GM12801 (cell line): ENCODE measurements around the gene C5AR2.

ENCODE experiments used
- TF ChIP-seq, protein P1 (sequence below): IDR thresholded peaks from one replicate; pipeline ENCODE4 v1.5.1; 2011; ENCODE audit warnings: control low read depth; ENCODE audit not compliant: insufficient read length; ENCODE audit errors: extremely low read depth

Gene C5AR2

DNA sequence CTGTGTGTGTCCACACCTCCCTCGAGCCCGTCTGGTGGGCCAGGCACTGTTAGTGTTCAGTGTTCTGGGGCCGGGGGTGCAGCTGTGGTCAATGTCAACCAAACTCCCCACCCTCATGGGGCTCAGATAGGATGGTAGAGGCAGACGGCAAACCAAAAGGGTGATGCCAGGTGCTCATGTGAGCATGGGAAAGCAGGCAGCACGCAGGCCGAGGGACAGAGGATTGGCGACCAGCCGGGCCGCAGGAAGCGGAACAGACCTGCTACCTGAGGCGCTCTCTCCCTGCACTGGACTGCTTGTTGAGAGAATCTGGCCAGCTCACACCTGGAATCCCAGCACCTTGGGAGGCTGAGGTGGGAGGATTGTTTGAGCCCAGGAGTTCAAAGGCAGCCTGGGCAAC lies 46.3 kb downstream of the C5AR2 start:
- TF ChIP-seq, protein P1, sequence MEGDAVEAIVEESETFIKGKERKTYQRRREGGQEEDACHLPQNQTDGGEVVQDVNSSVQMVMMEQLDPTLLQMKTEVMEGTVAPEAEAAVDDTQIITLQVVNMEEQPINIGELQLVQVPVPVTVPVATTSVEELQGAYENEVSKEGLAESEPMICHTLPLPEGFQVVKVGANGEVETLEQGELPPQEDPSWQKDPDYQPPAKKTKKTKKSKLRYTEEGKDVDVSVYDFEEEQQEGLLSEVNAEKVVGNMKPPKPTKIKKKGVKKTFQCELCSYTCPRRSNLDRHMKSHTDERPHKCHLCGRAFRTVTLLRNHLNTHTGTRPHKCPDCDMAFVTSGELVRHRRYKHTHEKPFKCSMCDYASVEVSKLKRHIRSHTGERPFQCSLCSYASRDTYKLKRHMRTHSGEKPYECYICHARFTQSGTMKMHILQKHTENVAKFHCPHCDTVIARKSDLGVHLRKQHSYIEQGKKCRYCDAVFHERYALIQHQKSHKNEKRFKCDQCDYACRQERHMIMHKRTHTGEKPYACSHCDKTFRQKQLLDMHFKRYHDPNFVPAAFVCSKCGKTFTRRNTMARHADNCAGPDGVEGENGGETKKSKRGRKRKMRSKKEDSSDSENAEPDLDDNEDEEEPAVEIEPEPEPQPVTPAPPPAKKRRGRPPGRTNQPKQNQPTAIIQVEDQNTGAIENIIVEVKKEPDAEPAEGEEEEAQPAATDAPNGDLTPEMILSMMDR: no peak

DNA sequence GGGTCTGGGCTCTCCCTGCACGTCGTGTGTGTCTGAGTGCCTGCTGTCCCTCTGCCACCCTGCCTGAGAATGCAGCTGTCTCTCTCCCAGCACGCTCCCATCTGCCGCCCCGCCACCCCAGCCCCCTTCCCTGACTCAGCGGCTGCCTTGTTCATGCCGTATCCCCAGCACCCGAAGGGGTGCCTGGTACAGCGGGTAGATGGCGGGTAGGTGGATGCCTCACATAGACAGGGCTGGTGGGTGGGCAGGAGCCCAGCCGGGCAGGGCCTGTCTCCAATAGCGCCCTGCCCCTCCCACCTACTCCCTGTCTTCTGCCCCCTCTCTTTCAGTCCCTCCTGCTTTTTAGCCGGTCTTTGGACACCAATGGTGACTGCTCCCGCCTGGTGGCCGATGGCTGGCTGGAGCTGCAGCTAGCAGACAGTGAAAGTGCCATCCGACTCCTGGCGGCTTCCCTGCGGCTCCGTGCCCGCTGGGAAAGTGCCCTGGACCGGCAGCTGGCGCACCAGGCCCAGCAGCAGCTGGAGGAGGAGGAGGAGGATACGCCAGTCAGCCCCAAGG lies 47.5 kb downstream of the C5AR2 start:
- TF ChIP-seq, protein P1: no peak

DNA sequence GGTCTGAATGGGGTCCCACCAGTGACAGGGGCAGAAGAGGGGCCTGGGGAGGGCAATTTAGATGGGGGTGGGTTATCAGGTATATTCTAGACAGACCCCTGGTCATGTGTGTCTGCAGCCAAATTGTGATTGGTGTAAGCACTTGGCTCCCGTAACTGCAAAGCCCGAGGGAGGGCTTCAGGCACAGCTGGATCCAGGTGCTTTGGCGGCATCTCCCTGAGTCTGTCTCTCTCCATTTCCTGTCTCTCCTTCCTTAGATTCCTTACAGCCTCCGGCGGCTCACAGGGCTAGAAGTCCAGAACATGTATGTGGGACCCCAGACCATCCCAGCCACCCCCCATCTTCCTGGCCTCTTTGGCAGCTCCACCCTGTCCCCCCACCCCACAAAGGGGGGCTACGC lies 48.6 kb downstream of the C5AR2 start:
- TF ChIP-seq, protein P1: no peak

DNA sequence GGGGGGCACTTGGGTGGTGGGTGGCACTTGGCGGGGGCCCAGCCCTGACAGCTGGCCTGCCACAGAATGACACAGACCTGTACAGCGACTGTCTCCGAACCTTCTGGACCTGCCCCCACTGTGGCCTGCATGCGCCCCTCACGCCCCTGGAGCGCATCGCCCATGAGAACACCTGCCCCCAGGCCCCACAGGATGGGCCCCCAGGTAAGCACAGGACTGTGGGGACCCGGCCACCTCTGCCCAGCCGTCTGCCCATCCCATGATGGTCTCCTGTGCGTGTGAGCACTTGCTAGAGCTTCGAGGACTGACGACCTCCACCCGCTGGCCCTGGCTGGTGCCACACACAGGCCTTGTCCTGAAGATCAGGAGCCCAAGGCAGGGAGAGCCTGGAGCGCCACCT lies 49.1 kb downstream of the C5AR2 start:
- TF ChIP-seq, protein P1: no peak

DNA sequence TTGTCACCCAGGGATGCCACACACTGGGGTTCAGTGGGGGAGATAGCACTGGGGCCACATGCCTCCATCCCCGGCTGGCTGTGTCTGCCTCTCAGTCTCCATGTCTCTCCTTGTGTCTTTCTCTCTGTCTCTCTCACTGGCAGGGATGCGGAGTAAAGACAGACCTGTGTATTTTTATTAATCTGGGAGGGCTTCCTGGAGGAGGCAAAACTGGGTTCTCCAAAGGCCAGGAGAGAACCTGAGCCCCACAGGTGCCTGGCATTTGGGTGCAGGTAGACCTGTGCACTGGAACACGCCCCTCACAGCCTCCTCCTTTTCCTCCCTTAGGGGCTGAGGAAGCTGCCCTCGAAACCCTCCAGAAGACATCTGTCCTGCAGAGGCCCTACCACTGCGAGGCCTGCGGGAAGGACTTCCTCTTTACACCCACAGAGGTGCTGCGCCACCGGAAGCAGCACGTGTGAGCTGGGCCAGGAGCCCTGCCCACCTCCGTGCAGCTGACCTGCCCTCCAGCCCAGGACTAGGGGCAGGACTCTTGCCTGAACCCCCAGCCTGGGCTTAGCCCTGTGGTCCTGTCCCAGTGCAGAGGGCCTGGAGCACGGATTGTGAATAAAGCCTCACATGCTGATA lies 49.8 kb downstream of the C5AR2 start:
- TF ChIP-seq, protein P1: no peak

DNA sequence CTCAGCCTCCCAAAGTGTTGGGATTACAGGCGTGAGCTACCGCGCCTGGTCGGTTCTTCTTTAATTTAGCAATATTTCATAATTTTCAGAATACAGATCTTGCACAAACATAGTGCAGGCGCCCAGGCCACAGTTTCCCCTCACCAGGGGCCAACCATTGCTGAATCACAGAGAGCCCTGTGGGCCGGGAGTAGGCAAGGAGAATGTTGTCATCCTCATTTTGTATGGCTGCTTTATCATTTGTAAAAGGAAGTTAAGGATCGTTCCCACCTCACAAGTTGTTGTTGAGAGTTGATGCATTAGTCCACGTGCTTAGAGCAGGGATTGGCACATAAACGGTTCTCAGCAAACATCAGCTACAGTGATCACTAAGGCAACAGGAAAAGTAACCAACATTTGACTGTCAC lies 57.2 kb downstream of the C5AR2 start:
- TF ChIP-seq, protein P1: no peak

DNA sequence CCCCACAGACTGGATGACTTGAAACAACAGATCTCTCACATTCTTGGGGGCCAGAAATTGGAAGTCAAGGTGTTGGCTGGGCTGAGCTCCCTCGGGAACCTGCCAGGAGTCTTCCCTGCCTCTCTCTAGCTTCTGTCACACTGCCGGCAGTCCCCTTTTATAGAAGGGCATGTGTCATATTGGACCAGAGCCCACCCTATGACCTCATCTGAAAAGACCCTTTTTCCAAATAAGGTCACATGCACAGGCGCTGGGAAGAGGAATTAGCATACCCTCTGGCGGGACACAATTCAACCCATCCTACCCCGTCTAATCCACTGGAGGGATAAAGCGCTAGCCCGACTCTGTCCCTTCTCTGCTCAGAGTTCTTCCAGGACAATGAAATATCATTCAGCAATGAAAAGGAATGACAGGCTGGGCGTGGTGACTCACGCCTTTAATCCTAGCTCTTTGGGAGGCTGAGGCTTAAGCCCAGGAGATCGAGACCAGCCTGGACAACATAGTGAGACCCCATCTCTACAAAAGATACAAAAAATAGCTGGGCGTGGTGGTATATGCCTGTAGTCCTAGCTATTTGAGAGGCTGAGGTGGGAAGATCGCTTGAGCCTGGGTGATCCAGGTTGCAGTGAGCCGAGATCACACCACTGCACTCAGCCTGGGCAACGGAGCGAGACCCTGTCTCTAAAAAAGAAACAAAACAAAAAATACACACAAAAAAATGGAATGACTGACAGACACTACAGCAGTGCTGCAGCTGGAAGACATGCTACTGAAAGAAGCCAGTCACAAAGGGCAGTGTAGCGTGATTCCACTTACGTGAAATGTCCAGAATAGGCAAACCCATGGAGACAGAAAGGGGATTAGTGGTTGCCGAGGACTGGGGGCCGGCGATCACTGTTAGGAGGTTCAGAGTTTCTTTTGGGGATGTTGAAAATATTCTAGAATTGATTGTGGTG lies 58.8 kb downstream of the C5AR2 start:
- TF ChIP-seq, protein P1: no peak
